HG02884 (cell line): ENCODE data around the gene TSHZ2.

Experiments used
- ATAC-seq: cut with Tn5 transposase; IDR thresholded peaks from one replicate; pipeline ENCODE4 v1.9.1; 2021; ENCODE audit warnings: mild to moderate bottlenecking, moderate library complexity; ENCODE audit not compliant: unreplicated experiment

TSHZ2 gene

DNA sequence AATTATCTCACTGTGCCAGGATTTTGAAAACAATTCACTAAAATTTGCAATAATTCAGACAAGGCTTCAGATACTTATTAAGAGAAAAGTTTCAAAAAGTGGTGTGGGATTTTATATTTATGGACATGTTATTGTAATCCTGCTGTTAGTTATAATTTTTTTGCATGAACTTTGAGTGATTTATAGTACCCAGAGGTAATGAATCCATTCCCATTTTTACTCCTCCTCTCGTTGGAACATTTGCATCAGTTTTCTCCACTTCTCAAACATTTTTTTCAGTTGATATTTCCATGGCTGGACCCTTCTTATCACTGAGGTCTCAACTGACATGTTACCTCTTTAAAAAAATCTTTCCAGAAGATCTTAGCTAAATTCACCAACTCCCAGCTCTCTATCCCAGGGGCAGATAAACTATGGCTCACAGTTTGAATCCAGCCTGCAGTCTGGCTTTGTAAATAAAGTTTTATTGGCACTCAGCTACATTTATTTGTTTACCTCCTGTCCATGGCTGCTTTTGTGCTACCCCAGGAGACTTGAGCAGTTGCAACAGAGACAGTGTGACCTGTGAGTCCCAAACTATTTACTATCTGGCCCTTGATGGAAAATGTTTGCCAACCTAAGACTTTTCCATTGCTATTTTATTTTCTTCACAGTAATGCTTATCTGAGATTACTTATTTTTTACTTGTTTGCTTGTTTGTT is 83.4 kb downstream of the TSHZ2 start:
- no peak for ATAC-seq

DNA sequence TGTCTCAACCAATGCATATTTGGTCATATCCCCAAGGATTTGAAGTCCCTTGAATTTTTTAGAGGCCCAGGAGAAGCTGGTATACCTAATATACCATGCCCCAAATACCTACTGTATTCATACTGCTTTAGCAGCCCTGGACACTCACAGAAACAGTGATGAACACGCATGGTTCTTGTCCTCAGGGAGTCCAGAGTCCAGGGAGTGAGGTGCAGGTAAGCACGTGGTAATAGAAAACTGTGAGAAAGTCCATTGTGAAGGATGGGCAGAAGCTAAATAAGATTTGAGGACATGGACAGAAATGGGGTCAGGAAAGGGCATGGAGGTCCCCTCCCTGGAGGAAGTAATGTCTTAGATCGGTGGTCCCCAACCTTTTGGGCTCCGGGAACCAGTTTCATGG is 85.4 kb downstream of the TSHZ2 start:
- no peak for ATAC-seq

DNA sequence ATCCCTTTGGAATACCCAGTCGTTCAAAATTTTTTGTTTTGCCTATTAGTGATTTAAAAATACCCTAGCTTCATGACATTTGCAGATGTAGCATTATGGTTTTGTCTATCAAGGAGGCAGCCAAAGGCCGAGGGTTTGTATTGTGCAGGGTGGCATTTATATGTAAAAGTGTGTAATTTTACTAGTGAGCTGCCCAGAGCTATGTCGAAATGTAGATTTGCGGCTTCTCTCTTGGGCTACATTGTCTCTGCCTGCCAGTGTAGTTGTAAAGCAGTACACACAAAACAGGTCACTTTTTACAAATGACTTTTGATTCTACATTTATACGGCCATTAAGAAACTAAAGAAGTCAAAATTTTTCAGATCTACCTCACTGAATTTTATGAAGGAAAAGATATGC is 87.7 kb downstream of the TSHZ2 start:
- no peak for ATAC-seq

DNA sequence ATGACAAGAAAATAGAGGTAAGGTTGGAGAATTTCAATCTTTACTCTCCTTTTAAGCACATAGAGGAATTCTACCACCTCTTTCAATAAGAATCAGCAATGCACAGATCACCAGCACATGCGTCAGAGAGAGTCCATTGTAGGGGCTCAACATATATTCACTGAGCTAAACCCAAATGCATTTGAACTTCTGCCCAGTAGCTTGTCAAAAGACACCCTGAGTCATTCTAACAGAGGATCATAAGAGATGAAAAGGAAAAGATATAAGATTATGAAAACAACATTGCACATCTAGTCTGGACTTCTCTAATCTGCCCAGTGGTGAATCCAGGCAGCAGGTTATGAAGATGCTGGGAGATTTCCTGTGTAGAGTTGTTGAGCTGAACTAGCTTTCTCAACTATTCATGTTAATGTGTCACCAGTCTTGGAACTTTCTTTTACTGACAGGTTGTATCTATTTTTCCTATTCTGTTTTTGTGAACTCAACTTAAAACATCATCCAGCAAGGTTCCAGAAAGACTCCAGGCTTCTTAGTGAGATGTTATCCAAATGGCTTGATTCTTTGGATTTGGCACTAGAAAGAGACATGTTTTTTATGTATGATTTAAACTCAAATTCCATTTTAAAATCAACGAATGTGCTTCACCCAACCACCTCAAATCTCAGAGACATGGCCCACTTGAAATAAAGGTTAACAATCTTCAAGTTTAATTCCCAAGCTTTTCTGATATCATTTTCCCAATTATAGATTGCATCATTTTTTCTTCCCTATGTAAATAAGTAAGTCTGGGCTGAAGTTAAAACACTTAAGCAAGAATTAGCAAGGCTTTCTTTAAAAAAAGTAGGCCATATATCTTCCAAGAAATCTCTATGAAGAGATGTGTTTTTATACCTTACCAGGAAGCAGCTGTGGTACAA is 89.3 kb downstream of the TSHZ2 start:
- no peak for ATAC-seq

DNA sequence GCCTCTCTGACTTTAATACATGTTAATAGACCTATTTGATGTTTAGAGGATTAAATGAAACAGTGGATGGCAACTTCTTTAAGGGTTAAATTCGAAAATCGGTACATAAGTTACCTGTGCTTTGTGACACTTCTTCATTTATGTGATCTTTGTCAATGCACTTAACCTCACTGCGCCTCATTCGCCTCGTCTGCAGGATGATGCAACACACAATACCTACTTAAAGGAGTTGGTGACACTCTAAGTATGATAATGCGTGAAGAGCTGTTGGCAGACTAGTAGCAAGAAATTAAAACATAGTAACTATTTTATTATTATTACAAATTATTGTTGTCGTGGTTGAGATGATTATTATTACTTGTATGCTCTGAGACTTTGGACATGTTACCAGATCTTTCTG is 92.8 kb downstream of the TSHZ2 start:
- ATAC-seq: no peak

DNA sequence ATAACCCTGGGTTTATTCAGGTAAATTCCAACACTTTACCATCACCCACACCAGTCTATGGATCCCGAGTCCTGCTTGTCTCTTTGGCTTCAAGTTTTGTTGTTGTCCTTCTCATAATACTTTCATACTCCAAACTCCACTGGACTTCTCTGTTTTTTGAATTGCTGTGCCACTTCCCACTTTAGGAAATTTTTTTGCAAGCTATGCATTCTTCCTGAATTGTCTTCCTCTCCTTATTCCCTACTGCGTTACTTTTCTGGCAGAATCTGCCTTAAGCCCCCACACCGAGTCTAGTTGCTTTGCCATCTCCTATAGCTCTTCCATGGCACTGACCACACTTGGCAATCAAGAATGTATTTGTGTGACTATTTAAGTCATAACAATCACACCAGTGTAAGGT is 96.1 kb downstream of the TSHZ2 start:
- ATAC-seq: no peak

DNA sequence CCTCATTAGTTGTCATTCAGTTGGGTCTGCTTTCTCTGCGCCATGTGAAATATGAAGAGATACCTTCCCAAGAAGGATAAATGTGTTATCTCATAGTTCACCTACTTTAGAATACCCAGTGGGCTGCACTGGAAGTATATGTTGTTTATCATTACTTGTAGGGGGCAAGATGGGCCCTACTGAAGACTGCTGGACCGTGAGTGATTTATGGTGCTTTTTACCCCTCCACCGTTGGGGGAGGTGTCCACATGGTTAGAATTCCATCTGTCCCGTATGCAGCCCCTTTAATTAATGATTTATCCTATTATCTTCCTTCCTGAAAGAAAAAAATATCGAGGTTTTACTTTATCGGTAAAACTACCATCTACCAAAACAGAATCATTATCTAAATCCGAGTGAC is 97.0 kb downstream of the TSHZ2 start:
- no peak for ATAC-seq

DNA sequence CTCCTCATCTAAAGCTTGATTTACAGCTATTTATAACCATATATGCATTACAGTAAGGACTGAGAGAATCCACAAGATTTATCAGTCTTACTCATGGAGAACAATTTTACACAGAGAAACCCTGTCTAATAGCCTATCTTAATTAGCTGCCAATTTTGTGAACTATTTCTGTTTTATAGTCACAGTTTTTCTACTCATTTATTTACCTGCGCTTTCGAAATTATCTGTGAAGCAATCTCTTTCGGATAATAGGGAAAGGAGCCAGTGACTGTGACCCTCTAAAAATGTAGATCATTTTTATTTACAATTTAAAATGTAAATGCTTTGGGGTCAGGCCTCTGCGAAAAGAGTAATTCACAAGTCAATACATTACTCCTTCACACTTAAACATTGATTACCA is 98.1 kb downstream of the TSHZ2 start:
- no peak for ATAC-seq

DNA sequence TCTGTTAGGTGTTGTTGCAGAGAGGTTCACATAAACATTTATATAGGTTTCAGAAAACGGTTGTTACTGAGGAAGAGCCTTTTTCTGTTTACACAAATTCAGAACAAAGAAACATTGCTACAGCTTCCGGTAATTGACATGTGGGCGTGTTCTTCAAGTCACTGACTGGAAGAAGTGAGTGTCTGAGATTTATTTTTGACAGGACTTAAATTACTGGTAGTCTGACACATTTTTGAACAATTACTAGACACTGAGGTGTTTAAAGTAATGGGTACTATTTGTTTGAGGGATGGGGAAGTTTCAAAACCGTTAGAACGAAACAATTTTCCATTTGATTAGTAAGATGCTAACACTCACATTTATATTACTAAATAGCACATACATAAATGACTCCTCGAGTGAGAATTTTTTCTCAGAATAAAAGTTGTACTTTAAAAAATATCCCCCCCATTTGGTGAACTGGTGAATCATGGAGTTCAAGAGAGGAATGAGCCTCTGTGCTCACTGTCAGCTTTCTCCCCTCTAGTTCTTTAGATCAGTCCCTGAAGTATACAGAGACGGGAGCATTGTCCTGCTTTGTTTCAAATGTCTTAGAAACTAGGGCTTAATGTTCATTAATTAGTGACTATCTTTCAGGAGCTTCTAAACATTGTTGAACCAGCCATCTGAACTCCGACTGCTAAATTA is 98.7 kb downstream of the TSHZ2 start:
- ATAC-seq: no peak

DNA sequence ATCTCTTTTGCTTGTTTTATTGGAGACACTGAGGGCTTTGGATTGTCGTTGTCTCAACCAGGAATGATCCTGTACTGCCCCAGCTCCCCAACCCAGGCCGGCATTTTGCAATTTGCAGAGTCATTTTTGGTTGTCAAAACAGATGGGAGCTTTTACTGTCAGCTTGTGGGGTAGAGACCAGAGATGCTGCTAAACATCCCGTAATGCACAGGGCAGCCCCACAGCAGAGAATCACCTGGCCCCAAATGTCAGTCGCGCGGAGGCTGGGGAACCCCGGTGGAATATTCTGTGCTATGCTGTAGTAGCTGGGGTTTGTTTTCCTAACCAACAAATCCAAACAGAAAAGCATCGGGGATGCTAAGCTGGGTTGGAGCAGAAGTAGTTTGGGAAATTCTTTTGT is 99.7 kb downstream of the TSHZ2 start:
- ATAC-seq: no peak

DNA sequence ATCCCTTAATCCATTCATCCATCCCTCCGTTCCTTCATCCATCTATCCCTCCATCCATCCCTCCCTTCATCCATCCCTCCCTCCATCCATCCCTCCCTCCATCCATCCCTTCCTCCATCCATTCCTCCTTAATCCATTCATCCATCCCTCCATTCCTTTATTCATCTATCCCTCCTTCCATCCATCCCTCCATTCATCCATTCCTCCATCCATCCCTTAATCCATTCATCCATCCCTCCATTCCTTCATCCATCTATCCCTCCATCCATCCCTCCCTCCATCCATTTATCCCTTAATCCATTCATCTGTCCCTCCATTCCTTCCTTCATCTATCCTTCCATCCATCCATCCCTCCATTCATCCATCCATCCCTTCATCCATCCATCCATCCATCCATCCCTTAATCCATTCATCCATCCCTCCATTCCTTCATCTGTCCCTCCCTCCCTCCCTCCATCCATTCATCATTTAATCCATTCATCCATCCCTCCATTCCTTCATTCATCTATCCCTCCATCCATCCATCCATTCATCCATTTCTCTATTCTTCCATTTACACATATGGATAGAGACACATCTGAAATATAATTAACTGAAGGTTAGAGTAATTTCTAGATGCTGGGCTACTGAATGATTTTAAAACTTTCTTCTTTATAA is 100.9 kb downstream of the TSHZ2 start:
- ATAC-seq: no peak

DNA sequence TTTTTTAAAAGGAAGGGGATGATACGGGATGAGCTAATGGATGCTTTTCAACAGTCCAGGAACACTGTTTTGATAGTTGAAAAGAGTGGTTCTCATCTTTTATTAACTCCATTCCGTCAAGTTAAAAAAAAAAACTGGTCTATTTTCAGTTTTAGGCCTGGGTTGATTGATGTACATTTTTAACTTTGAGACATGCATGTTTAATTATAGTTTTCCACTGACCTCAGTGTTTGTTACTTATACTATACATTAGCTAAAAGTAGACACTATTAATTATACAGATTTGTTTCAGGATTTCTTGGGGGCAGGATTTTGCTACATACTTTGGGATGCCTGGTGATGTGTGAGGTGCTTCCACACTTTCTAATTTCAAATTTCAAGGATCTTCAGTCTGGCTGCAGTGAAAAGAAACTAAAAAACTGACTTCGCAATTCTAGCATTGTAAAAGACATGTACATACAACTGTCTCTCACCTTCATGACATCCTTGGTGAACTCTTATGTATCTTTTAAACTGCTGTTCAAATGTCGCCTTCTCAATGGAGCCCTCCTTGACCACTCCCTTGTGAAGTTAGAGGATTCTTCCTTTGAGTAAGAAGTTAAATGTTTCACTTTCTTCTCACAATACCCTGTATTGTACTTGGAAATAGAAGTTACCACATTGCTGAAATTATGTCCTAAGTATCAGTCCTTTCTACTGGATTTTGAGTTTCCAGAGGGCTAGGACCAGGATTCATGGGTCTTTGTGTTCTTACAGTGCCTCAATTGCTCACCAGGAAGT is 101.7 kb downstream of the TSHZ2 start:
- ATAC-seq: no peak

DNA sequence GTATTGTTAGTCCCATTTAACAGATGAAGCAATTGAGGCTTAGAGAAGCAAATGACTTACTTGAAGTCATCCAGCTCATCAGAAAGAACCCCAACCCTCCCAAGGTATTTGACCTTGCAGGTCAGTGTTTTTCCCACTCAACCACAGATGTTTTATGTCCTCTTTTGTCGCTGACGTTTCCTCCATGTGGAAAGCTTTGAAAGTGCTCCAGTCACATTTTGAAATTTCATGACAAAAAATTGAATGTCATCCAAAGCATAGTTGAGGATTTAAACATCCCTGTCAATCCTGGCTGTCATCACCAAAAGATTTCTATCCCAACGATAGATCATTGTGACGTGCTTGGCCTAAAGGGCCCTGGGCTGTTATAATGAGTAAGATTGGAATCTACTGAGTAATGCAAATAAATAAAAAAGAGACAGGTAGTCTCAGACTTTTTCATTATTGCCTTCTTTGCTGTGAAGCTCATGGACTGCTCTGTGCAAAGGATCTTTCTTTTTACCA is 102.7 kb downstream of the TSHZ2 start:
- no peak for ATAC-seq

DNA sequence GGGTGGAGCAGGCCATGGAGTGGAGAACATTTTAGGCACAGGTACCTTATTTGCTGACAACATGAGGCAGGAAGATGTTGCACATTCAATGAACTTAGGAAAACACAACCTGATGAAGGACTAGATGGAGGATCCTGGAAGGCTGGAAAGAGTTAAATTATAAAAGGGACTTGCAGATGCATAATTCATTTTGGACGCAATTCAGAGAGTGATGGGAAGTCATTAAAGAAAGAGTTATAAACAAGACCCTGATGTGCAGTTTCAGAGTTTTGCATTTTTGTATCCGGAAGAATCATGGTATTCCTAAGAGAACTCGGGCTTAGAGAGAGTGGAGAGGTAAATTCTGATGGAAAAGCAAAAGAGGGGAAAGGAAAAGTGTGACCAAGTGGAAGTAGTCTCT is 104.5 kb downstream of the TSHZ2 start:
- no peak for ATAC-seq

DNA sequence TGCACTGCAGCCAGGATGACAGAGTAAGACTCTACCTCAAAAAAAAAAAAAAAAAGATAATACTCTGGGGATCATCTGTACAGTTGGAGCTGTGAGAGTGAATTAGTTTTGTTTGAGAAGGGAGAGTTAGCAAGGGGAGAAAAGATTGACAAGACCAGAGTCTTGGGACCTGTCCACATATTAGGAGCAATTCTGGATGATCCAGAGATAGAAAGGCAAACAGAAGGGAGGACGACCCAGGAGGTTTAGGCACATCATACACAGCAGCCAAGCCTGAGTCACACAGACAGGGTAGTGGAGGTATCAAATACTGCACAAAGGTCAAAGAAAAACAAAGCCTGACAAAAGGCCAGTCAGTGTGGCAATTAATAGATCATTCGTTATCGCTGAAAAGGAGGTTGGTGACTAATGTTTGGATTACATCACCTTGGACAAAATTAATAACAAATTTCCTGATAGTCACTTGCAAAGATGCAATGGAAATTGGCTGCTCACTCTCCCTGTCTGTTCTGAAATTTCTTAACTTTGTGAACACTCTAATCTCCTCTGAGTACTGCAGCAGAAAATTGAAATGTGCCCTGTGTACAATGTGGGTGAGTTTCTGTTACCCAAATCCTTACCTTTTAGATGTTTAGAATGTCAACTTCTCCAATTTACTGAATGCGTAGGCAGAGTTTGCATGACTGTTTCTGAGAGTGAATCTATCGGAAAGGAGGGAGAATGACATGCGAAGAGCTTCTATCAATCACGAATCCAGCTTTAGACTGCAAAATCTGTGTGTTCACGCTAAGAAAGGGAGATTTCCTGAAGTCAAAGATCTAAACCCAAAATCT is 105.4 kb downstream of the TSHZ2 start:
- no peak for ATAC-seq

DNA sequence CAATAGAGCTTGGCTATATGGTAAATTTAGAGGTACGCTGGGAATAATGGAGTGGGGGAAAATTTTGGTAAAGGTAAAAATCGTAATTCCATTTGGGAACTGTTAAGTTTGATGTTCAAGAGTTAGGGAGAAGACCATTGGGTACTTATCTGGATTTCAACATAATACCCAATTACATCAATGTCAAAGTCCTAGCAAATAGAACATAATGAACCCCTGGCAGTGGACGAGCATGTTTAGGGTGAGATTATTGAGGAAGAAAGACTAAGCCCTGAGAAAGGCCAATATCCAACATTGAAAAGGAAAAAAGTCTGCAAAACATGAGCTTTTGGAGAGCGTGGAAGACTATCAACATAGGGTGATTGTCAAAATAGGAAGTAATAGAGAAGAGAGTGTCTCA is 106.6 kb downstream of the TSHZ2 start:
- no peak for ATAC-seq

DNA sequence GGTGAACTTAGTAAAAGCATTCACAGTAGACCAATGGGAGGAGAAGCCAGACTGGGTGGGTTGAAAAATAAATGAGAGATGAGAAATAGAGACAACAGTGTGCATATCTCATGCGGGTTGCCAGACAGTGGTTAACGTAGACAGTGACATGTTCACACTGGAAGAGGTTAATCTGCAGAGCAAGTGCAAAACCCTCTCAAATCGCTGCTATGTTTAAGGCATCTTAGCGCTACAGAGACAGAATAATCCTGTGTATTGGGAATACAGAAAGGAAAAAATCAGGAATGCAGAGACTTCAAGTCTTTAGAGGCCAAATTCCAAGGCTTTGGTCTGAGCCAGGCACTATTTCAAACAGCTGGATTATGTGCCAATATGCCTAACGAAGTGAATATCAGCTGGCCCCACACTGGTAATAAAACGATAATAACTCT is 107.1 kb downstream of the TSHZ2 start:
- no peak for ATAC-seq

DNA sequence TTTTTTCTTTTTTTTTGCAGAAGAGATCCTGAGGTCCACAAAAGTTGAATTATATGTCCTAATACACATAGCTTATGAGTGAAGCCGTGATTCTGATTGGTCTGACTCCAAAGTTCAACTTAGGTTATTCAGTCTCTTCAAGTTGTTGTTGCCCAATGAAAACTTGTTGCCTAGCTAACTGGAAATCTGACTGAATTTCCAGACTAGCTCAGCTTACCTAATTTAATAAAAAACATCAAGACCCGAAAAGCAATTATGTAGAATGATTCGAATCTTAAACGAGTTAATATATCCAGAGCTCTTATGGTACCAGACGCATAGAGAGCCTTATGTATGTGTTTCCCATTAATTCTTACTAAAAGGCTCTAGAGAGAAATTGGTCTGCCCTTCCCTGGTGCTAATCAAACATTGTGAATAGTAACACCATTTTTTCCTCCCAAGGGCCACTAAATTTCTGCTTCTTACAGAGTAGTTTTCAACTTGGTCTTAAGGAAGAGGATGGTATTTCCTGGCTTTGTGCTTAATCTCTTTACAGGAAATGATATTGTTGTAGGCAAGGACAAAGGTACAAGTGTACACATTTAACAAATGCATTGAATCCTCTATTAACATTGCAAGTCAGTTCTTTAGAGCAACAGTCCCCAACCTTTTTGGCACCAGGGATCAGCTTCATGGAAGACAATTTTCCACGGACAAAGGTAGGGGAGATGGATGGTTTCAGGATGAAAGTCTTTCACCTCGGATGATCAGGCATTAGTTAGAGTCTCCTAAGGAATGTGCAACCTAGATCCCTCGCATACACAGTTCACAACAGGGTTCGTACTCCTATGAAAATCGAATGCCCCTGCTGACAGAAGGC is 107.9 kb downstream of the TSHZ2 start:
- no peak for ATAC-seq

DNA sequence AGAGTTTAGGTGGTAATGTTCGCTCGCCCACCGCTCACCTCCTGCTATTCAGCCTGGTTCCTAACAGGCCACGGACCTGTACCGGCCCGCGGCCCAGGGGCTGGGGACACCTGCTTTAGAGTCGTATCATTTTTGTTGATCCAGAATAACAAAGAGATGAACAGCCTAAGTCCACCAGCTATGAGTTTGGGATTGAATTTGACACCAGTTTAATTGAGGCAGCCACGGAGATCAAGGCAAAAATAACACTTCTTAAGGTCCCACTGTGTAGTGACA is 108.5 kb downstream of the TSHZ2 start:
- no peak for ATAC-seq
